ENCODE results near the gene CD300LB. TPM values are rescaled to one million over a fixed set of nuclear protein-coding genes. Genes with fewer than 3 reads are reported as not detected.

CD300LB gene
- total RNA-seq, 1 experiment from 2014 or later = not detected

GRCh38 chr17:74477411-74477810 is 53.9 kb downstream of the CD300LB start:
- no peak overlapping the region for H2BK12ac ChIP-seq (ENCODE audit: insufficient read length, low read depth, low read length)

More at GRCh38 chr17:74477411-74477810, 53.9 kb downstream of the CD300LB start:
- peaks cover 4 to 6% of the 10 kb centered on the region in 2 experiments for H3K4me1 Mint-ChIP-seq
- H3K4me3 Mint-ChIP-seq = no peak overlapping the region
- Histone ChIP-seq H3K18ac (ENCODE audit: insufficient read length, low read depth, low read length) (no peak overlapping the region), H2AFZ (ENCODE audit: low read length) (no peak overlapping the region), H3K4me1 (ENCODE audit: insufficient read depth, low read length) (no peaks in the 10 kb centered on the region), H2BK5ac (ENCODE audit: insufficient read length, low read length) (no peak overlapping the region), H2BK20ac (ENCODE audit: low read depth, low read length, poor library complexity, severe bottlenecking) (no peak overlapping the region), H4K20me1 (ENCODE audit: control insufficient read depth, insufficient read depth, insufficient read length) (no peaks in the 10 kb centered on the region), H4K8ac (replicated peaks; ENCODE audit: insufficient read length, low read depth, low read length) (no peak overlapping the region), H4K5ac (ENCODE audit: insufficient read length, low read depth, low read length) (no peak overlapping the region), H3K27me3 (ENCODE audit: insufficient read depth, low read length) (no peaks in the 10 kb centered on the region), H3K4ac (ENCODE audit: low read depth, low read length) (no peak overlapping the region), H3K27ac (ENCODE audit: insufficient read length, low read depth, low read length) (no peak overlapping the region), H3K9ac (ENCODE audit: extremely low read depth, insufficient read length, low read length) (no peak overlapping the region), H3K14ac (ENCODE audit: insufficient read depth, low read length) (no peak overlapping the region; the same call in 1 of the 2 replicates), H4K91ac (ENCODE audit: insufficient read length, low read depth, low read length) (no peak overlapping the region), H3K4me2 (ENCODE audit: insufficient read depth, insufficient read length, low read length) (no peak overlapping the region), H3K9me3 (ENCODE audit: control insufficient read depth, low read depth, low read length) (no peaks in the 10 kb centered on the region), H3K56ac (ENCODE audit: insufficient read length, low read depth, low read length) (no peak overlapping the region), H3K79me1 (ENCODE audit: insufficient read depth, low read depth, low read length, poor library complexity, severe bottlenecking) (no peaks in the 10 kb centered on the region), H2AK5ac (ENCODE audit: insufficient read length, low read length) (no peak overlapping the region), H2BK120ac (ENCODE audit: low read depth, low read length, poor library complexity, severe bottlenecking) (no peak overlapping the region), H2BK15ac (ENCODE audit: low read depth, low read length) (no peak overlapping the region), H3K23ac (ENCODE audit: insufficient read length, low read depth, low read length) (no peak overlapping the region), H3T11ph (ENCODE audit: low read length) (no peak overlapping the region), H3K23me2 (ENCODE audit: insufficient read length, low read depth, low read length, poor library complexity, severe bottlenecking) (peaks cover 4% of the 10 kb centered on the region), H3K79me2 (ENCODE audit: insufficient read depth, low read length) (no peaks in the 10 kb centered on the region)
- peaks cover 2 to 5% (median 3%) of the 10 kb centered on the region in 3 experiments; a peak in 6 of 7 replicates for H3K36me3 Mint-ChIP-seq (ENCODE audit: insufficient read depth in 1 of 3, low read depth in 3 of 3)
- H3K27me3 Mint-ChIP-seq (ENCODE audit: low read depth) = peaks cover 50% of the 10 kb centered on the region
- H3K27ac Mint-ChIP-seq = no peak overlapping the region
- WGBS (ENCODE audit: extremely low coverage, insufficient read length, low lambda C conversion rate) = no CpG with 5 or more reads among the region's 4 CpGs
- no peak for DNase-seq
- TF ChIP-seq CTCF (conservative IDR thresholded peaks at IDR 0.05) = no peak
- H3K9me3 Mint-ChIP-seq = peaks cover 18 to 22% of the 10 kb centered on the region in 2 experiments
